Left lung (tissue), 10 donors: ENCODE measurements around the gene DISC1. TPM values are rescaled to one million over a fixed set of nuclear protein-coding genes. Genes with fewer than 3 reads are reported as not detected.

ENCODE experiments used
- ATAC-seq: fragments of 200-7000 bp; cut with Tn5 transposase; one replicate; pipeline ENCODE4 v1.9.1; 2020; ENCODE audit warnings: moderate library complexity
- DNase-seq, 4 donors: peaks; one replicate each; pipeline ENCODE4 v3.0.0-alpha.2; 2013 to 2020
- H3K27ac ChIP-seq, 2 donors: fragments of 200-600 bp; sonication (generic) in 1 of 2; one replicate each; pipeline versions ENCODE4 v1.5.0 to v1.8.0; 2020 to 2021
- H3K27me3 ChIP-seq, 2 donors: fragments of 200-600 bp; sonication (generic) in 1 of 2; one replicate each; pipeline versions ENCODE4 v1.5.0 to v1.8.0; 2020 to 2021
- H3K36me3 ChIP-seq, 2 donors: fragments of 200-600 bp; sonication (generic) in 1 of 2; one replicate each; pipeline versions ENCODE4 v1.5.0 to v1.8.0; 2020 to 2021
- H3K4me1 ChIP-seq, 2 donors: fragments of 200-600 bp; one replicate each; pipeline ENCODE4 v1.8.0; 2021
- H3K4me3 ChIP-seq, 2 donors: fragments of 200-600 bp; sonication (generic) in 1 of 2; one replicate each; pipeline versions ENCODE4 v1.5.0 to v1.8.0; 2020 to 2021; ENCODE audit warnings: mild to moderate bottlenecking in 1 of 2
- H3K9me3 ChIP-seq, 2 donors: fragments of 200-600 bp; sonication (generic) in 1 of 2; one replicate each; pipeline versions ENCODE4 v1.5.0 to v1.8.0; 2020 to 2021
- intact Hi-C, 2 donors: fragments of 100-400 bp; cut with DNase I; formaldehyde crosslinking; loops; one replicate each; pipeline versions ENCODE4 v1.11.2 to v1.14.2; 2022
- polyA plus RNA-seq, 6 donors: library from polyadenylated mRNA; unstranded; fragments of 120-200 nt; gene quantifications; one replicate each; pipeline ENCODE4 v1.2.1, GENCODE V29; 2013; ENCODE audit not compliant: insufficient read length in 6 of 6
- total RNA-seq, 2 donors: library from RNA; stranded (reverse); fragmentation: NEBNext Ultra II Directional; extraction: Animal tissue kit (Norgen Biotek cat#: 25700); gene quantifications; one replicate each; pipeline ENCODE4 v1.2.1, GENCODE V29; 2021
- TF ChIP-seq, protein P1 (sequence below), 2 donors: fragments of 200-600 bp; sonication (generic) in 1 of 2; IDR thresholded peaks; one replicate each; pipeline versions ENCODE4 v1.5.0 to v1.8.0; 2021; ENCODE audit warnings: antibody characterized with exemption in 2 of 2
- donor health status: DM: no; HTN: yes; CAD: no.
- donor health status: DM: no; HTN: no; CAD: no.

DISC1 gene
- total and polyA plus RNA-seq, 8 donors, result 3.9 to 11.7 (median 10.5) TPM

DNA sequence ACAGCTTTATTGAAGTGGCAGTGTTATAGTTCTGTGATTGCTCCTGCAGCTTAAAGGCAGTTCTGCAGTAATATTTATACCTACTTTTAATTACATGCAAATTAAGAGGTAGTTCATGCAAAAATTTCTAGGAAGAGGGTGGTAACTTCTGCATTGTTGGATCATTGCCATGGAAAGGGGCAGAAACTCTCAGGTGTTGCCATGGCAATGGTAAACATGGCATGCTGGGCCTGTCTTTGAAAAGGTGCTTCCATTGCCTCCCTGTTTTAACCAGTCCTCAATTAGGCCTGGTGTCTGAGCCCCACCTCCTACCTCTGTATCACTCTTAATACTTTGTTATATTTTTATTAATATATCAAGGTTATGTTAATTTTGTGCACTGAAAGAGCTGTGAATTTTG is 104.7 kb downstream of the DISC1 start:
- TF ChIP-seq, protein P1, sequence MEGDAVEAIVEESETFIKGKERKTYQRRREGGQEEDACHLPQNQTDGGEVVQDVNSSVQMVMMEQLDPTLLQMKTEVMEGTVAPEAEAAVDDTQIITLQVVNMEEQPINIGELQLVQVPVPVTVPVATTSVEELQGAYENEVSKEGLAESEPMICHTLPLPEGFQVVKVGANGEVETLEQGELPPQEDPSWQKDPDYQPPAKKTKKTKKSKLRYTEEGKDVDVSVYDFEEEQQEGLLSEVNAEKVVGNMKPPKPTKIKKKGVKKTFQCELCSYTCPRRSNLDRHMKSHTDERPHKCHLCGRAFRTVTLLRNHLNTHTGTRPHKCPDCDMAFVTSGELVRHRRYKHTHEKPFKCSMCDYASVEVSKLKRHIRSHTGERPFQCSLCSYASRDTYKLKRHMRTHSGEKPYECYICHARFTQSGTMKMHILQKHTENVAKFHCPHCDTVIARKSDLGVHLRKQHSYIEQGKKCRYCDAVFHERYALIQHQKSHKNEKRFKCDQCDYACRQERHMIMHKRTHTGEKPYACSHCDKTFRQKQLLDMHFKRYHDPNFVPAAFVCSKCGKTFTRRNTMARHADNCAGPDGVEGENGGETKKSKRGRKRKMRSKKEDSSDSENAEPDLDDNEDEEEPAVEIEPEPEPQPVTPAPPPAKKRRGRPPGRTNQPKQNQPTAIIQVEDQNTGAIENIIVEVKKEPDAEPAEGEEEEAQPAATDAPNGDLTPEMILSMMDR (IDR thresholded peaks at IDR 0.05), result no peak
- DNase-seq (no peak), ATAC-seq (no peak)
- Histone ChIP-seq H3K27ac (no peak overlapping the region), H3K27me3 (no peaks in the 10 kb centered on the region), H3K36me3 (no peaks in the 10 kb centered on the region), H3K4me1 (no peaks in the 10 kb centered on the region), H3K9me3 (no peaks in the 10 kb centered on the region), H3K4me3 (no peak overlapping the region)
- intact Hi-C loops, result no loop called here

DNA sequence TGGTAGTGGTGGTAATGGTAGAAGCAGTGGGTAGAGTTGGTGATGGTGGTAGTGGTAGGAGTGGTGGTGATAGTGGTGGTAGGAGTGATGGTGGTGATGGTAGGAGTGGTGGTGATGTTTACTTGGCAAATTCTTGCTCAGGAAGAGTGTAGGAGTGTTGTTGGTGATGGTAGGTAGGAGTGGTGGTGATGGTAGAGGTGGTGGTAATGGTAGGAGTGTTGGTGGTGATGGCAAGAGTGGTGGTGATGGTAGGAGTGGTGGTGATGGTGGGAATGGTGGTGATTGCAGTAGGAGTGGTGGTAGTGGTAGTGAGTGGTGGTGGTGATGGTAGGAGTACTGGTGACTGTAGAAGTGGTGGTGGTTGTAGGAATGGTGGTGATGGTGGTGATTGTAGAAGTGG is 106.5 kb downstream of the DISC1 start:
- no peaks in the 10 kb centered on the region for H3K4me1 ChIP-seq
- H3K9me3 ChIP-seq, result no peaks in the 10 kb centered on the region
- TF ChIP-seq, protein P1 (IDR thresholded peaks at IDR 0.05), result no peak
- no peak overlapping the region for H3K27ac ChIP-seq
- H3K4me3 ChIP-seq, result no peak overlapping the region
- intact Hi-C loops, result no loop called here
- H3K36me3 ChIP-seq, result no peaks in the 10 kb centered on the region
- ATAC-seq, result no peak
- no peak for DNase-seq
- H3K27me3 ChIP-seq, result no peaks in the 10 kb centered on the region

DNA sequence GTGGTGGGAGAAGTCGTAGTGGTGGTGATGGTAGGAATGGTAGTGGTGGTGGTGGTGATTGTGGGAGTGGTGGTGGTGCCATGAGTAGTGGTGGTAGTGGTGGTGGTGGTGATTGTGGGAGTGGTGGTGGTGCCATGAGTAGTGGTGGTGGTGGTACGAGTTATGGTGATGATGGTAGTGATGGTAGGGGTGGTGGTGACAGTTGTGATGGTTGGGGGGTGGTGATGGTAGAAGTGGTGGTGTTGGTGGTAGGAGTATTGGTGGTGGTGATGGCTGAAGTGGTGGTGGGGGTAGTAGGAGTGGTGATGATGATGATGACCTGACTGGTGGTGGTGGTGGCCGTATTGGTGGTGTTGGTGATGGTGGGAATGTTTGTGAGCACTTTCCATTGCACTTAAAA is 107.1 kb downstream of the DISC1 start:
- H3K27me3 ChIP-seq, result no peaks in the 10 kb centered on the region
- DNase-seq, result no peak
- no peaks in the 10 kb centered on the region for H3K4me1 ChIP-seq
- ATAC-seq, result no peak
- TF ChIP-seq, protein P1 (IDR thresholded peaks at IDR 0.05), result no peak
- no peak overlapping the region for H3K4me3 ChIP-seq
- H3K27ac ChIP-seq, result no peak overlapping the region
- H3K9me3 ChIP-seq, result no peaks in the 10 kb centered on the region
- intact Hi-C loops, result no loop called here
- H3K36me3 ChIP-seq, result no peaks in the 10 kb centered on the region

DNA sequence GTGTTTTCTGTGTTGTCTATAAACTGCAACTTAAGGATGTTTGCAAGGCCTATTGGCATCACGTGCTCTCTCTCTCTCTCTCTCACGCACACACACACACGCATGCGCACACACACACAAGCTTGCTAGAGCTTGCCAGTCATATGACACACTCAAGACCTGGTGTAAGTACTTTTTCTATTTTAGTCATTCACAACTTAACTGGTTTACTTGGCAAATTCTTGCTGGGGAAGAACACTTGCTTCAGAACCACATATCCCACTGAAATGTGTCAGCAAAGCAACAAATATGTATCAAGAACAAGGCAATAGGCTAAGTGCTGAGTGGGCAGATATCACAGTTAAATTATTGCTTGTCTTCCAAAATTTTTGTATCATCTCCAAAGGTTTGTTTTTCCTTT is 107.8 kb downstream of the DISC1 start:
- no peak overlapping the region for H3K4me3 ChIP-seq

DNA sequence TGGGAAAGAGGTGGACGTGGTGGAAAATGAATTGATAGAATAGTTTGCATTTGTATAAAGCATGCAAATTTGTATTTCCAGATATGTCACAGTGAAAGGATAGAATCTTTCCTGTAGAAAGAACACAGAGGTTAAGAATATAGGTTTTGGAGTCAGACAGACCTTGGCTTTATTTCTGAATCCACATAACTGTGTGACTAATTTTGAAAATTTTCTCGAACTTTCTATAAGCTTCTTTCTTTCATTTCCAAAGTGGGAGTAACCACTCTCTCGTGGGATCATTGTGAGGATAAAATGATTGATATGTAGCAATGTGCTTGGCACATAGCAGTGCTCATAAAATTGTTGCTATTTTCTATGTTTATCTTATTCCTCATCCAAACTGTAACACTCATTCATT is 108.8 kb downstream of the DISC1 start:
- intact Hi-C loops, result no loop called here

More for the DNA sequence above, 107.8 kb downstream of the DISC1 start:
- DNase-seq (peak in 1 of 4 donors; percentile 61), ATAC-seq (peak; percentile 33)
- H3K27me3 ChIP-seq, result no peaks in the 10 kb centered on the region
- intact Hi-C loops, result no loop called here
- H3K4me1 ChIP-seq, result no peaks in the 10 kb centered on the region
- H3K36me3 ChIP-seq, result no peaks in the 10 kb centered on the region
- H3K9me3 ChIP-seq, result no peaks in the 10 kb centered on the region
- no peak overlapping the region for H3K27ac ChIP-seq
- TF ChIP-seq, protein P1 (IDR thresholded peaks at IDR 0.05), result no peak

More for the DNA sequence above, 108.8 kb downstream of the DISC1 start:
- TF ChIP-seq, protein P1 (IDR thresholded peaks at IDR 0.05), result no peak
- Histone ChIP-seq H3K27ac (no peak overlapping the region), H3K36me3 (no peaks in the 10 kb centered on the region), H3K4me3 (no peak overlapping the region), H3K4me1 (no peaks in the 10 kb centered on the region), H3K27me3 (no peaks in the 10 kb centered on the region), H3K9me3 (no peaks in the 10 kb centered on the region)
- ATAC-seq (no peak), DNase-seq (no peak)
